HCT116 (cell line): Measurements from ENCODE around the gene ESD. TPM values are rescaled to one million over a fixed set of nuclear protein-coding genes. Genes with fewer than 3 reads are reported as not detected.
"Not testable (repeated sequence)": the region's sequence is repeated elsewhere in the genome, so short reads cannot be mapped to it uniquely, and the experiment has no call there.

Experiments
- ATAC-seq: fragments of 200-7000 bp; cut with Tn5 transposase; 2 replicates; pipeline ENCODE4 v1.9.1; 2020; ENCODE audit warnings: mild to moderate bottlenecking, moderate library complexity
- BruUV-seq: library from RNA; stranded (reverse); fragments of 400-500 nt; replicated peaks from 2 replicates; lab custom pipeline; 2021; lab: Mats Ljungman, UMichigan
- CTCF ChIA-PET: fragments of 300-600 bp; sonication (Branson Sonifier 250); formaldehyde crosslinking; loops from one replicate; lab custom pipeline; 2021; ENCODE audit warnings: antibody characterized with exemption; lab: Charles Lee
- POLR2A ChIA-PET: fragments of 300-600, 350-600 bp; sonication (Branson Sonifier 250); formaldehyde crosslinking; loops from one replicate; lab custom pipeline; 2021; ENCODE audit warnings: antibody characterized with exemption; lab: Charles Lee
- RAD21 ChIA-PET, 2 experiments: fragments of 300-600 bp; sonication (Branson Sonifier 250); formaldehyde crosslinking; loops; one replicate each; lab custom pipeline; 2023; ENCODE audit warnings: low total read pairs in 2 of 2; ENCODE audit not compliant: uncharacterized antibody in 2 of 2, unreplicated experiment in 2 of 2, low non-redundant PET in 1 of 2; lab: Charles Lee
- DNase-seq: peaks from one replicate; pipeline ENCODE4 v3.0.0-alpha.2; 2010; ENCODE audit warnings: low read depth, low spot score
- H2AFZ ChIP-seq: fragments of 200-600 bp; shearing (Covaris generic), sonication (generic); 2 replicates; pipeline ENCODE4 v1.6.1; 2017; ENCODE audit warnings: low read depth, mixed run types, mixed read lengths, antibody characterized with exemption, low read length; ENCODE audit not compliant: poor library complexity, severe bottlenecking
- H3K27ac ChIP-seq: 2 replicates; pipeline ENCODE4 v1.5.1; 2012; ENCODE audit warnings: low read depth, low read length
- H3K27me3 ChIP-seq: fragments of 200-600 bp; sonication (generic); 2 replicates; pipeline ENCODE4 v1.6.1; 2016; ENCODE audit warnings: mixed run types, low read length, mixed read lengths; ENCODE audit not compliant: insufficient read depth
- H3K36me3 ChIP-seq, 2 experiments: fragments of 200-500 bp in 1 of 2; fragments of 200-600 bp in 1 of 2; sonication (Bioruptor generic) in 1 of 2; sonication (generic) in 1 of 2; 2 replicates each; pipeline versions ENCODE4 v1.5.1 to v1.6.1; 2014 to 2016; ENCODE audit warnings: low read length in 2 of 2, inconsistent platforms in 1 of 2, mixed read lengths in 1 of 2, mixed run types in 1 of 2; ENCODE audit not compliant: insufficient read depth in 2 of 2, control insufficient read depth in 1 of 2
- H3K4me1 ChIP-seq, 2 experiments: fragments of 200-600 bp in 1 of 2; sonication (generic) in 1 of 2; 2 replicates each; pipeline versions ENCODE4 v1.5.1 to v1.6.1; 2012 to 2017; ENCODE audit warnings: low read length in 2 of 2, inconsistent platforms in 1 of 2, mild to moderate bottlenecking in 1 of 2, mixed read lengths in 1 of 2, mixed run types in 1 of 2, moderate library complexity in 1 of 2; ENCODE audit not compliant: insufficient read depth in 2 of 2, control insufficient read depth in 1 of 2
- H3K4me2 ChIP-seq: fragments of 200-600 bp; sonication (generic); 2 replicates; pipeline ENCODE4 v1.6.1; 2017; ENCODE audit warnings: mixed run types, low read length, mixed read lengths
- H3K4me3 ChIP-seq, 2 experiments: fragments of 200-600 bp in 1 of 2; sonication (generic) in 1 of 2; replicated peaks in 1 of 2; 2 replicates each; pipeline ENCODE4 v1.5.1; 2011 to 2016; ENCODE audit warnings: low read length in 2 of 2, control low read depth in 1 of 2, low read depth in 1 of 2, mild to moderate bottlenecking in 1 of 2, mixed read lengths in 1 of 2, mixed run types in 1 of 2
- H3K79me2 ChIP-seq: fragments of 200-600 bp; sonication (generic); 2 replicates; pipeline ENCODE4 v1.6.1; 2017; ENCODE audit warnings: mild to moderate bottlenecking, mixed run types, low read length, moderate library complexity, mixed read lengths; ENCODE audit not compliant: insufficient read depth
- H3K9ac ChIP-seq: fragments of 200-600 bp; sonication (generic); 2 replicates; pipeline ENCODE4 v1.6.1; 2016; ENCODE audit warnings: low read length, mixed read lengths
- H3K9me2 ChIP-seq: fragments of 200-600 bp; sonication (generic), shearing (Covaris generic); 2 replicates; pipeline ENCODE4 v1.6.1; 2017; ENCODE audit warnings: mixed run types, mild to moderate bottlenecking, moderate library complexity; ENCODE audit not compliant: insufficient read depth
- H3K9me3 ChIP-seq, 2 experiments: fragments of 200-500 bp in 1 of 2; fragments of 200-600 bp in 1 of 2; sonication (Bioruptor generic) in 1 of 2; sonication (generic) in 1 of 2; 2 replicates each; pipeline ENCODE4 v1.6.1; 2014 to 2017; ENCODE audit warnings: low read length in 2 of 2, mixed read lengths in 2 of 2, inconsistent platforms in 1 of 2, low read depth in 1 of 2, mild to moderate bottlenecking in 1 of 2, mixed run types in 1 of 2, moderate library complexity in 1 of 2; ENCODE audit not compliant: control insufficient read depth in 1 of 2, insufficient read depth in 1 of 2
- H4K20me1 ChIP-seq: fragments of 200-600 bp; sonication (generic), shearing (Covaris generic); 2 replicates; pipeline ENCODE4 v1.6.1; 2017; ENCODE audit warnings: mixed run types, mild to moderate bottlenecking, moderate library complexity; ENCODE audit not compliant: insufficient read depth
- CBX3 ChIP-seq: IDR thresholded peaks from 2 replicates; pipeline ENCODE4 v1.6.1; 2012; ENCODE audit warnings: low read depth
- EGR1 ChIP-seq: IDR thresholded peaks from 2 replicates; pipeline ENCODE4 v1.6.1; 2012; ENCODE audit warnings: low read depth
- EZH2 ChIP-seq: fragments of 200-600 bp; sonication (generic); IDR thresholded peaks from 2 replicates; pipeline ENCODE4 v1.6.1; 2017; ENCODE audit warnings: antibody characterized with exemption, mixed run types
- EZH2phosphoT487 ChIP-seq: fragments of 200-600 bp; IDR thresholded peaks from 2 replicates; pipeline ENCODE4 v1.6.1; 2018; ENCODE audit warnings: antibody characterized with exemption, borderline replicate concordance
- FOSL1 ChIP-seq: IDR thresholded peaks from 2 replicates; pipeline ENCODE4 v1.6.1; 2012; ENCODE audit warnings: low read depth
- JUND ChIP-seq: IDR thresholded peaks from 2 replicates; pipeline ENCODE4 v1.6.1; 2012
- POLR2A ChIP-seq: IDR thresholded peaks from 2 replicates; pipeline ENCODE4 v1.7.0; 2011; ENCODE audit warnings: borderline replicate concordance; ENCODE audit not compliant: insufficient read depth, insufficient read length; ENCODE audit errors: extremely low read depth
- POLR2AphosphoS5 ChIP-seq: IDR thresholded peaks from 2 replicates; pipeline ENCODE4 v1.6.1; 2011; ENCODE audit warnings: mild to moderate bottlenecking, low read depth, low read length, moderate library complexity
- SIN3A ChIP-seq: IDR thresholded peaks from 2 replicates; pipeline ENCODE4 v1.6.1; 2012; ENCODE audit warnings: low read depth
- SP1 ChIP-seq: IDR thresholded peaks from 2 replicates; pipeline ENCODE4 v1.6.1; 2012; ENCODE audit warnings: low read depth
- TCF7L2 ChIP-seq: IDR thresholded peaks from 2 replicates; pipeline ENCODE4 v1.7.0; 2011; ENCODE audit warnings: borderline replicate concordance, inconsistent platforms; ENCODE audit not compliant: insufficient read depth, insufficient read length; ENCODE audit errors: extremely low read depth
- YY1 ChIP-seq: IDR thresholded peaks from 2 replicates; pipeline ENCODE4 v1.6.1; 2011; ENCODE audit warnings: low read length, low read depth, moderate library complexity, mild to moderate bottlenecking; ENCODE audit not compliant: insufficient replicate concordance; ENCODE audit errors: extremely low read depth
- ZFX ChIP-seq: fragments of 450-650 bp; IDR thresholded peaks from 2 replicates; pipeline ENCODE4 v1.6.1; 2017
- ZNF274 ChIP-seq: fragments of 200-500 bp; sonication (Bioruptor generic); IDR thresholded peaks from 2 replicates; pipeline ENCODE4 v1.6.1; 2014; ENCODE audit warnings: mild to moderate bottlenecking, low read depth, low read length, inconsistent platforms
- intact Hi-C: fragments of 100-400 bp; cut with micrococcal nuclease; formaldehyde crosslinking; loops from 2 replicates; pipeline ENCODE4 v1.10.0; 2022
- total RNA-seq: library from RNA; stranded (reverse); gene quantifications from one replicate; pipeline ENCODE4 v1.2.1, GENCODE V29; 2021; ENCODE audit not compliant: unreplicated experiment
- TF ChIP-seq, protein P1 (sequence below): IDR thresholded peaks from 2 replicates; pipeline ENCODE4 v1.6.1; 2012
- TF ChIP-seq, protein P2 (sequence below): IDR thresholded peaks from 2 replicates; pipeline ENCODE4 v1.6.1; 2011; ENCODE audit warnings: mild to moderate bottlenecking, low read length, moderate library complexity; ENCODE audit not compliant: insufficient replicate concordance; ENCODE audit errors: extremely low read depth
- TF ChIP-seq, protein P3 (sequence below), 3 experiments: fragments of 200-600 bp in 1 of 3; sonication (generic) in 1 of 3; IDR thresholded peaks in 2 of 3; conservative IDR thresholded peaks in 1 of 3; 2 replicates each; pipeline ENCODE4 v1.5.1; 2012 to 2017; ENCODE audit warnings: low read depth in 2 of 3, low read length in 2 of 3, antibody characterized with exemption in 1 of 3, borderline replicate concordance in 1 of 3, control low read depth in 1 of 3, mild to moderate bottlenecking in 1 of 3, mixed read lengths in 1 of 3, mixed run types in 1 of 3, moderate library complexity in 1 of 3; ENCODE audit not compliant: insufficient read depth in 1 of 3
- TF ChIP-seq, protein P4 (sequence below): IDR thresholded peaks from 2 replicates; pipeline ENCODE4 v1.6.1; 2012

ESD gene
- total RNA-seq, 1 experiment from 2014 or later: 111 TPM

DNA sequence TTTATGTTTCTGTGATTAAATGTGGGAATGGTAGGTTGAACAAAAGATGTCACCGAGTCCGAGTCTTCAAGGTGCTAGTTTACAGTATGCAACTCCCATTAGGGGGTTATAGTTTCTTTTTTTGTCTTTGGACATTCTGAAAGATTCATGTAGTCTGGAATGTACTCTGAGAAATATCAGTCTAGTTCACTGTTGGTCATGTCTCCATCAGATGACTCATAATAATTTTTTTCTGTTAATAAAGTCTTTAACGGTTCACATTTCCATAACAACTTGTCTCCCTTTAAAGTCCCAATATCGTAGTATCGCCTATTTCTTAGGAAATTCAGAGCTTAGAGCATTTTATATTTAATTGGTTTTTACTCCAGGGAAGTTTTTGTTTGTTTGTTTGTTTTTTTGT, 13.5 kb upstream of the ESD start:
- no peaks in the 10 kb centered on the region for H3K79me2 ChIP-seq
- intact Hi-C loops: no loop called here
- POLR2A ChIA-PET: no interaction called here
- peaks cover 3 to 7% of the 10 kb centered on the region in 2 experiments; a peak in 2 of 4 replicates for H3K9me3 ChIP-seq
- no TSS peak for BruUV-seq
- no peak overlapping the region for H3K27ac ChIP-seq
- CTCF ChIA-PET: no interaction called here
- TF ChIP-seq, protein P1, sequence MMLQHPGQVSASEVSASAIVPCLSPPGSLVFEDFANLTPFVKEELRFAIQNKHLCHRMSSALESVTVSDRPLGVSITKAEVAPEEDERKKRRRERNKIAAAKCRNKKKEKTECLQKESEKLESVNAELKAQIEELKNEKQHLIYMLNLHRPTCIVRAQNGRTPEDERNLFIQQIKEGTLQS: no peak
- TF ChIP-seq, protein P2, sequence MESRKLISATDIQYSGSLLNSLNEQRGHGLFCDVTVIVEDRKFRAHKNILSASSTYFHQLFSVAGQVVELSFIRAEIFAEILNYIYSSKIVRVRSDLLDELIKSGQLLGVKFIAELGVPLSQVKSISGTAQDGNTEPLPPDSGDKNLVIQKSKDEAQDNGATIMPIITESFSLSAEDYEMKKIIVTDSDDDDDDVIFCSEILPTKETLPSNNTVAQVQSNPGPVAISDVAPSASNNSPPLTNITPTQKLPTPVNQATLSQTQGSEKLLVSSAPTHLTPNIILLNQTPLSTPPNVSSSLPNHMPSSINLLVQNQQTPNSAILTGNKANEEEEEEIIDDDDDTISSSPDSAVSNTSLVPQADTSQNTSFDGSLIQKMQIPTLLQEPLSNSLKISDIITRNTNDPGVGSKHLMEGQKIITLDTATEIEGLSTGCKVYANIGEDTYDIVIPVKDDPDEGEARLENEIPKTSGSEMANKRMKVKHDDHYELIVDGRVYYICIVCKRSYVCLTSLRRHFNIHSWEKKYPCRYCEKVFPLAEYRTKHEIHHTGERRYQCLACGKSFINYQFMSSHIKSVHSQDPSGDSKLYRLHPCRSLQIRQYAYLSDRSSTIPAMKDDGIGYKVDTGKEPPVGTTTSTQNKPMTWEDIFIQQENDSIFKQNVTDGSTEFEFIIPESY: no peak
- TF ChIP-seq FOSL1: no peak
- no peak for TF ChIP-seq SP1
- TF ChIP-seq, protein P3, sequence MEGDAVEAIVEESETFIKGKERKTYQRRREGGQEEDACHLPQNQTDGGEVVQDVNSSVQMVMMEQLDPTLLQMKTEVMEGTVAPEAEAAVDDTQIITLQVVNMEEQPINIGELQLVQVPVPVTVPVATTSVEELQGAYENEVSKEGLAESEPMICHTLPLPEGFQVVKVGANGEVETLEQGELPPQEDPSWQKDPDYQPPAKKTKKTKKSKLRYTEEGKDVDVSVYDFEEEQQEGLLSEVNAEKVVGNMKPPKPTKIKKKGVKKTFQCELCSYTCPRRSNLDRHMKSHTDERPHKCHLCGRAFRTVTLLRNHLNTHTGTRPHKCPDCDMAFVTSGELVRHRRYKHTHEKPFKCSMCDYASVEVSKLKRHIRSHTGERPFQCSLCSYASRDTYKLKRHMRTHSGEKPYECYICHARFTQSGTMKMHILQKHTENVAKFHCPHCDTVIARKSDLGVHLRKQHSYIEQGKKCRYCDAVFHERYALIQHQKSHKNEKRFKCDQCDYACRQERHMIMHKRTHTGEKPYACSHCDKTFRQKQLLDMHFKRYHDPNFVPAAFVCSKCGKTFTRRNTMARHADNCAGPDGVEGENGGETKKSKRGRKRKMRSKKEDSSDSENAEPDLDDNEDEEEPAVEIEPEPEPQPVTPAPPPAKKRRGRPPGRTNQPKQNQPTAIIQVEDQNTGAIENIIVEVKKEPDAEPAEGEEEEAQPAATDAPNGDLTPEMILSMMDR (IDR thresholded peaks at IDR 0.05 in 2 of 3, conservative IDR thresholded peaks at IDR 0.05 in 1 of 3; ENCODE audit: borderline replicate concordance in 1 of 3, insufficient read depth in 1 of 3, low read depth in 2 of 3, low read length in 2 of 3): no peak
- TF ChIP-seq ZNF274: no peak
- no peak for TF ChIP-seq SIN3A
- TF ChIP-seq, protein P4, sequence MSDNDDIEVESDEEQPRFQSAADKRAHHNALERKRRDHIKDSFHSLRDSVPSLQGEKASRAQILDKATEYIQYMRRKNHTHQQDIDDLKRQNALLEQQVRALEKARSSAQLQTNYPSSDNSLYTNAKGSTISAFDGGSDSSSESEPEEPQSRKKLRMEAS: no peak
- no peak for TF ChIP-seq POLR2A
- no peak for TF ChIP-seq JUND
- no peak for TF ChIP-seq ZFX
- no peak for TF ChIP-seq EZH2
- TF ChIP-seq CBX3: no peak
- no peak for TF ChIP-seq TCF7L2
- no peak for TF ChIP-seq POLR2AphosphoS5
- TF ChIP-seq YY1: no peak
- no peak for TF ChIP-seq EZH2phosphoT487
- TF ChIP-seq EGR1: no peak
- H3K9ac ChIP-seq: no peak overlapping the region
- no peak overlapping the region for H2AFZ ChIP-seq
- ATAC-seq (no peak), DNase-seq (no peak)
- no peaks in the 10 kb centered on the region for H3K36me3 ChIP-seq
- H4K20me1 ChIP-seq: no peaks in the 10 kb centered on the region
- H3K9me2 ChIP-seq: no peaks in the 10 kb centered on the region
- H3K4me1 ChIP-seq: no peaks in the 10 kb centered on the region
- RAD21 ChIA-PET: no interaction called here
- no peak overlapping the region for H3K4me2 ChIP-seq
- no peaks in the 10 kb centered on the region for H3K27me3 ChIP-seq
- H3K4me3 ChIP-seq: no peak overlapping the region

DNA sequence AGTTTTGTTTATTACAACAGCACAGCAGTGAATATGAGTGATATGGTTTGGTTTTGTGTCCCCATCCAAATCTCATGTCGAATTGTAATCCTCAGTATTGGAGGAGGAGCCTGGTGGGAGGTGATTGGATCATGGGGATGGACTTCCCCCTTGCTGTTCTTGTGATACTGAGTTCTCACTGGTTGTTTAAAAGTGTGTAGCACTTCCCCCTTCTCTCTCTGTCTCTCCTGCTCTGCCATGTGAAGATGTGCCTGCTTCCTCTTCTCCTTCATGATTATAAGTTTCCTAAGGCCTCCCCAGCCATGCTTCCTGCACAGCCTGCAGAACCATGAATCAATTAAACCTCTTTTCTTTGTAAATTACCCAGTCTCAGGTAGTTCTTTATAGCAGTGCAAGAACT, 8.0 kb upstream of the ESD start:
- ATAC-seq: peak; percentile 38
- H3K4me3 ChIP-seq, BruUV-seq, H3K36me3 ChIP-seq, H3K9me2 ChIP-seq, CTCF ChIA-PET, DNase-seq, H3K9ac ChIP-seq, H3K79me2 ChIP-seq, RAD21 ChIA-PET, H3K27me3 ChIP-seq, H4K20me1 ChIP-seq, POLR2A ChIA-PET, H3K9me3 ChIP-seq, intact Hi-C loops, H3K27ac ChIP-seq: not testable (repeated sequence)
- peaks cover 0 to 12% of the 10 kb centered on the region in 2 experiments; a peak in 2 of 4 replicates for H3K4me1 ChIP-seq
- peak overlapping the region; percentile 43 for H2AFZ ChIP-seq
- peak overlapping the region; percentile 38; the same call in 1 of the 2 replicates for H3K4me2 ChIP-seq
